Retina (tissue), 1 donor: ENCODE measurements around the gene ADCYAP1R1.

Experiments used
- DNase-seq: peaks from one replicate; pipeline ENCODE4 v3.0.0-alpha.2; 2016

Gene ADCYAP1R1

GRCh38 chr7:31092606-31093005 is 40.5 kb downstream of the ADCYAP1R1 start:
- no peak for DNase-seq

GRCh38 chr7:31093282-31093681 is 41.2 kb downstream of the ADCYAP1R1 start:
- DNase-seq: no peak

GRCh38 chr7:31094271-31094670 is 42.2 kb downstream of the ADCYAP1R1 start:
- no peak for DNase-seq

GRCh38 chr7:31095286-31096197 is 43.4 kb downstream of the ADCYAP1R1 start:
- no peak for DNase-seq

GRCh38 chr7:31096198-31096876 is 44.2 kb downstream of the ADCYAP1R1 start:
- DNase-seq: no peak

GRCh38 chr7:31096877-31097258 is 44.8 kb downstream of the ADCYAP1R1 start:
- DNase-seq: no peak

- no peak for DNase-seq
These were observed 46.7 kb downstream of the ADCYAP1R1 start for GRCh38 chr7:31098642-31099360.

GRCh38 chr7:31099451-31100444 is 47.6 kb downstream of the ADCYAP1R1 start:
- DNase-seq: no peak

- no peak for DNase-seq
These were observed 48.3 kb downstream of the ADCYAP1R1 start for GRCh38 chr7:31100445-31100844.

- DNase-seq: no peak
These were observed 48.8 kb downstream of the ADCYAP1R1 start for GRCh38 chr7:31100871-31101270.

GRCh38 chr7:31101544-31101943 is 49.4 kb downstream of the ADCYAP1R1 start:
- no peak for DNase-seq

- no peak for DNase-seq
These were observed 50.3 kb downstream of the ADCYAP1R1 start for GRCh38 chr7:31102151-31102972.

- DNase-seq: no peak
These were observed 51.1 kb downstream of the ADCYAP1R1 start for GRCh38 chr7:31102973-31103850.

- no peak for DNase-seq
These were observed 52.5 kb downstream of the ADCYAP1R1 start for GRCh38 chr7:31104361-31105255.

GRCh38 chr7:31105256-31105950 is 53.3 kb downstream of the ADCYAP1R1 start:
- DNase-seq: no peak

- no peak for DNase-seq
These were observed 54.4 kb downstream of the ADCYAP1R1 start for GRCh38 chr7:31106303-31107105.
